Caco-2 (cell line): ENCODE data around the gene USP44. TPM values are rescaled to one million over a fixed set of nuclear protein-coding genes. Genes with fewer than 3 reads are reported as not detected.
A peak's percentile ranks its signal among the peaks of the same experiment; 100 is the strongest.

Experiments used
- BruUV-seq: library from RNA; stranded (reverse); fragments of 400-500 nt; replicated peaks from 2 replicates; lab custom pipeline; 2021; lab: Mats Ljungman, UMichigan
- CTCF ChIA-PET: fragments of 300-600 bp; sonication (Branson Sonifier 250); formaldehyde crosslinking; loops from one replicate; lab custom pipeline; 2022; ENCODE audit warnings: antibody characterized with exemption; lab: Charles Lee
- POLR2A ChIA-PET: fragments of 300-600 bp; sonication (Branson Sonifier 250); formaldehyde crosslinking; loops from one replicate; lab custom pipeline; 2022; ENCODE audit warnings: antibody characterized with exemption; lab: Charles Lee
- DNase-seq, 2 experiments: peaks; one replicate each; pipeline versions ENCODE4 v3.0.0 to v3.0.0-alpha.2; 2020 to 2022
- H3K27me3 ChIP-seq: replicated peaks from 2 replicates; pipeline ENCODE4 v1.6.0; 2011; ENCODE audit warnings: low read length; ENCODE audit not compliant: control insufficient read depth, insufficient read depth
- H3K36me3 ChIP-seq: 2 replicates; pipeline ENCODE4 v1.5.1; 2011; ENCODE audit warnings: low read length; ENCODE audit not compliant: control insufficient read depth, insufficient read depth
- H3K4me1 ChIP-seq: fragments of 250-450 bp; sonication (Bioruptor Pico); 2 replicates; pipeline ENCODE4 v1.5.1; 2020; ENCODE audit warnings: mild to moderate bottlenecking
- H3K4me3 ChIP-seq: 2 replicates; pipeline ENCODE4 v1.5.1; 2011; ENCODE audit warnings: low read depth, mild to moderate bottlenecking, control low read depth, low read length
- H3K9me3 ChIP-seq: fragments of 250-450 bp; sonication (Bioruptor Pico); 2 replicates; pipeline ENCODE4 v1.5.1; 2020; ENCODE audit warnings: mild to moderate bottlenecking, moderate library complexity
- H3K27ac Mint-ChIP-seq: one replicate; pipeline ENCODE4 v1.8.0; 2022; ENCODE audit warnings: mixed read lengths; ENCODE audit not compliant: unreplicated experiment
- H3K27me3 Mint-ChIP-seq: one replicate; pipeline ENCODE4 v1.8.0; 2022; ENCODE audit warnings: mixed read lengths; ENCODE audit not compliant: insufficient read depth, unreplicated experiment
- H3K36me3 Mint-ChIP-seq: one replicate; pipeline ENCODE4 v1.8.0; 2022; ENCODE audit warnings: mild to moderate bottlenecking, mixed read lengths; ENCODE audit not compliant: insufficient read depth, unreplicated experiment
- H3K4me1 Mint-ChIP-seq: one replicate; pipeline ENCODE4 v1.8.0; 2022; ENCODE audit warnings: low read depth, mixed read lengths; ENCODE audit not compliant: unreplicated experiment
- H3K4me3 Mint-ChIP-seq: one replicate; pipeline ENCODE4 v1.8.0; 2022; ENCODE audit warnings: mild to moderate bottlenecking, moderate library complexity, mixed read lengths; ENCODE audit not compliant: unreplicated experiment
- H3K9me3 Mint-ChIP-seq: one replicate; pipeline ENCODE4 v1.8.0; 2022; ENCODE audit warnings: mixed read lengths; ENCODE audit not compliant: unreplicated experiment
- intact Hi-C: fragments of 100-400 bp; cut with micrococcal nuclease; formaldehyde crosslinking; loops from one replicate; pipeline ENCODE4 v1.10.0; 2022; ENCODE audit not compliant: unreplicated experiment
- total RNA-seq: library from RNA; stranded (reverse); gene quantifications from 2 replicates; pipeline ENCODE4 v1.2.3, GENCODE V29; 2022
- TF ChIP-seq, protein P1 (sequence below), 2 experiments: fragments of 200-600 bp in 1 of 2; IDR thresholded peaks; 1 replicate in 1 of 2; 2 replicates in 1 of 2; pipeline versions ENCODE4 v1.5.1 to v1.8.0; 2011 to 2022; ENCODE audit warnings: antibody characterized with exemption in 1 of 2, control low read depth in 1 of 2, inconsistent platforms in 1 of 2, low read depth in 1 of 2, low read length in 1 of 2, mild to moderate bottlenecking in 1 of 2, moderate library complexity in 1 of 2; ENCODE audit not compliant: insufficient read depth in 1 of 2, severe bottlenecking in 1 of 2, unreplicated experiment in 1 of 2

The USP44 gene
- total RNA-seq, 1 experiment from 2014 or later, result 0.14 TPM

DNA sequence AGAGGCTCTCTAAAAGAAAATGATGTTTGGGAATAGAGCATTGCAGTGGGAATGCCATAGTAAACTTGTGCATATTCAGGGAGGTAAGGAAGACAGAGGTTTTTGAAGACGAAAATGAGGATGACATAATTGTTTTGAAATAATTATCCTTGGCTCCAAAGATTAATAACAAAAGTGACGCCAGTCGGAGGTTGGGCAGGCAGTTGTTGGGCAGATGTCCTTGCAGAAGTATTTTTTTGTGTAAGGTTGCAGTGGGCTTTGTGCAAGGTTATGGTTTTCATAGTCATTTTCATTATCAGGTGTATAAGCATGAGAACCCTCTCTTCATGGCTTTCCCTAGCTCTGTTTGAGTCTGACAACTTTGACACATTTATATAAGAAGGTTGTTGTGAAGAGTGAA, 42.0 kb downstream of the USP44 start:
- H3K36me3 ChIP-seq, result peaks cover 1% of the 10 kb centered on the region
- no TSS peak for BruUV-seq
- TF ChIP-seq, protein P1, sequence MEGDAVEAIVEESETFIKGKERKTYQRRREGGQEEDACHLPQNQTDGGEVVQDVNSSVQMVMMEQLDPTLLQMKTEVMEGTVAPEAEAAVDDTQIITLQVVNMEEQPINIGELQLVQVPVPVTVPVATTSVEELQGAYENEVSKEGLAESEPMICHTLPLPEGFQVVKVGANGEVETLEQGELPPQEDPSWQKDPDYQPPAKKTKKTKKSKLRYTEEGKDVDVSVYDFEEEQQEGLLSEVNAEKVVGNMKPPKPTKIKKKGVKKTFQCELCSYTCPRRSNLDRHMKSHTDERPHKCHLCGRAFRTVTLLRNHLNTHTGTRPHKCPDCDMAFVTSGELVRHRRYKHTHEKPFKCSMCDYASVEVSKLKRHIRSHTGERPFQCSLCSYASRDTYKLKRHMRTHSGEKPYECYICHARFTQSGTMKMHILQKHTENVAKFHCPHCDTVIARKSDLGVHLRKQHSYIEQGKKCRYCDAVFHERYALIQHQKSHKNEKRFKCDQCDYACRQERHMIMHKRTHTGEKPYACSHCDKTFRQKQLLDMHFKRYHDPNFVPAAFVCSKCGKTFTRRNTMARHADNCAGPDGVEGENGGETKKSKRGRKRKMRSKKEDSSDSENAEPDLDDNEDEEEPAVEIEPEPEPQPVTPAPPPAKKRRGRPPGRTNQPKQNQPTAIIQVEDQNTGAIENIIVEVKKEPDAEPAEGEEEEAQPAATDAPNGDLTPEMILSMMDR (IDR thresholded peaks at IDR 0.05; ENCODE audit: insufficient read depth in 1 of 2, low read depth in 1 of 2, low read length in 1 of 2, severe bottlenecking in 1 of 2, unreplicated experiment in 1 of 2), result no peak
- no peaks in the 10 kb centered on the region for H3K9me3 ChIP-seq
- ChIA-PET POLR2A (interaction anchor here (0.6 kb wide), 1 partner anchor 382 kb away, joined by 5 read pairs; no protein-coding TSS in a partner anchor), CTCF (no interaction called here)
- no peak overlapping the region for H3K4me3 ChIP-seq
- Mint-ChIP-seq H3K4me3 (no peak overlapping the region), H3K27ac (no peak overlapping the region), H3K27me3 (no peaks in the 10 kb centered on the region), H3K36me3 (peaks cover 97% of the 10 kb centered on the region), H3K9me3 (no peaks in the 10 kb centered on the region), H3K4me1 (no peaks in the 10 kb centered on the region)
- no peaks in the 10 kb centered on the region for H3K27me3 ChIP-seq
- intact Hi-C loops, result no loop called here
- H3K4me1 ChIP-seq, result no peaks in the 10 kb centered on the region; the same call in 1 of the 2 replicates
- DNase-seq, result no peak

DNA sequence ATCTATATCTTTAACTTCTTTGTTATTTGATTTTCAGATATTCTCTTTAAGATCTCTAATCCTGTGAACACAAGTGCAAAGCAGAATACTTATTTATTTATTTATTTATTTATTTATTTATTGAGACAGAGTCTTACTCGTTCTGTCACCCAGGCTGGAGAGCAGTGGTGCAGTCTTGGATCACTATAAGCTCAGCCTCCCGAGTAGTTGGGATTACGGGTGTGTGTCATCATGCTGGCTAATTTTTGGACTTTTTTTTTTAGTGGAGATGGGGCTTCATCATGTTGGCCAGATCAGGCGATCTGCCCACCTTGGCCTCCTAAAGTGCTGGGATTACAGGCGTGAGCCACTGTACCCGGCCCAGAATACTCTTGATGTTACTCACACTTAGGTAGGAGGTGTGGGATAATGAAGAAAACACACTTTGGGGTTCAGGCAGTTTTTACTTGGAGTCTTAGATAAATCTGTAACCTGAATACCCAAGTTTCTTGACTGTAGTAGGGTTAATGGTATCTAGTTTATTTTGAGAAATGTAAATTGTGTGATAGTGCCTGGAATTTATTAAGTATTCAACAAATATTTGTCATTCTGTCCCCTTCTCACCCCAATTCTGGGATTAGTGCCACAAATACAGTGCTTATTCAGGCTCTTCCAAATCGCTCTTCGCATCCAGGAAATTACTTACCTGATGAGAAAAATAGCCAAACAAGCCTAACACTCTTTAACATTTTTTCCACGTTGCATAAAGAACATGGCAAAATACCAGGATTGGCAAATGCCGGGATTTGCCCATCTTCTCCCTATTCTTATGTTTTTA, 44.4 kb downstream of the USP44 start:
- no peak overlapping the region for H3K4me3 ChIP-seq
- ChIA-PET CTCF (no interaction called here), POLR2A (no interaction called here)
- Mint-ChIP-seq H3K4me3 (no peak overlapping the region), H3K27me3 (no peaks in the 10 kb centered on the region), H3K36me3 (peaks cover 95% of the 10 kb centered on the region), H3K9me3 (no peaks in the 10 kb centered on the region), H3K27ac (peak overlapping the region; percentile 71), H3K4me1 (no peaks in the 10 kb centered on the region)
- no peaks in the 10 kb centered on the region for H3K9me3 ChIP-seq
- DNase-seq, result no peak
- H3K36me3 ChIP-seq, result peaks cover 4% of the 10 kb centered on the region
- no peaks in the 10 kb centered on the region for H3K27me3 ChIP-seq
- intact Hi-C loops, result no loop called here
- BruUV-seq, result no TSS peak
- TF ChIP-seq, protein P1 (IDR thresholded peaks at IDR 0.05; ENCODE audit: insufficient read depth in 1 of 2, low read depth in 1 of 2, low read length in 1 of 2, severe bottlenecking in 1 of 2, unreplicated experiment in 1 of 2), result no peak
- no peaks in the 10 kb centered on the region; the same call in 1 of the 2 replicates for H3K4me1 ChIP-seq

DNA sequence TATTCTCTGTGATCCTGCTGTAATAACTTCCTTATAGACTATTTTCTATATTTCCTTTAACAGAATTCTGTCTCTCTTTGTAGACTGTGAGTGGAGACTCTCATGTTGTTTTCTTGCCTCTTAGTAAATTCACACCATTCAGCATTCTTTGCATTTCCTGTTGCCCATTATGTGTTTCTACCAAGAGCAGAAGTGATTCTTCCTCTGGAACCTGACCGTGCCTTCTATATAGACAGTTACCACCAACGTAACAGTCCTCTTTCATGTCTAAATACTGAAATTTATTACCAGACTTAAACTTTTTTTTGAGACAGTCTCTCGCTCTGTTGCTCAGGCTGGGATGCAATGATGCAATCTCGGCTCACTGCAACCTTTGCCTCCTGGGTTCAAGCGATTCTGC, 46.2 kb downstream of the USP44 start:
- TF ChIP-seq, protein P1 (IDR thresholded peaks at IDR 0.05; ENCODE audit: insufficient read depth in 1 of 2, low read depth in 1 of 2, low read length in 1 of 2, severe bottlenecking in 1 of 2, unreplicated experiment in 1 of 2), result no peak
- no peak overlapping the region for H3K4me3 Mint-ChIP-seq
- intact Hi-C loops, result no loop called here
- Histone ChIP-seq H3K4me1 (no peaks in the 10 kb centered on the region), H3K27me3 (no peaks in the 10 kb centered on the region), H3K36me3 (peaks cover 4% of the 10 kb centered on the region), H3K4me3 (no peak overlapping the region), H3K9me3 (no peaks in the 10 kb centered on the region)
- CTCF ChIA-PET, result no interaction called here
- POLR2A ChIA-PET, result no interaction called here
- peaks cover 84% of the 10 kb centered on the region for H3K36me3 Mint-ChIP-seq
- no peaks in the 10 kb centered on the region for H3K9me3 Mint-ChIP-seq
- H3K4me1 Mint-ChIP-seq, result no peaks in the 10 kb centered on the region
- DNase-seq, result no peak
- H3K27me3 Mint-ChIP-seq, result no peaks in the 10 kb centered on the region
- no TSS peak for BruUV-seq
- no peak overlapping the region for H3K27ac Mint-ChIP-seq
